Endothelial cell of umbilical vein (primary cell): Measurements from ENCODE around the gene SLC12A7.
"Not testable (repeated sequence)": the region's sequence is repeated elsewhere in the genome, so short reads cannot be mapped to it uniquely, and the experiment has no call there.

Experiments
- FOS ChIP-seq: IDR thresholded peaks from 2 replicates; pipeline ENCODE4 v1.6.1; 2011; ENCODE audit warnings: mild to moderate bottlenecking, low read length, moderate library complexity, borderline replicate concordance; ENCODE audit not compliant: insufficient read depth
- TF ChIP-seq, protein P1 (sequence below), 2 donors: IDR thresholded peaks; 1 replicate in 1 of 2; 2 replicates in 1 of 2; pipeline ENCODE4 v1.5.1; 2011; ENCODE audit warnings: low read length in 2 of 2, mild to moderate bottlenecking in 2 of 2, moderate library complexity in 2 of 2, control low read depth in 1 of 2, inconsistent platforms in 1 of 2, low read depth in 1 of 2; ENCODE audit not compliant: insufficient read depth in 1 of 2; ENCODE audit errors: extremely low read depth in 1 of 2

DNA sequence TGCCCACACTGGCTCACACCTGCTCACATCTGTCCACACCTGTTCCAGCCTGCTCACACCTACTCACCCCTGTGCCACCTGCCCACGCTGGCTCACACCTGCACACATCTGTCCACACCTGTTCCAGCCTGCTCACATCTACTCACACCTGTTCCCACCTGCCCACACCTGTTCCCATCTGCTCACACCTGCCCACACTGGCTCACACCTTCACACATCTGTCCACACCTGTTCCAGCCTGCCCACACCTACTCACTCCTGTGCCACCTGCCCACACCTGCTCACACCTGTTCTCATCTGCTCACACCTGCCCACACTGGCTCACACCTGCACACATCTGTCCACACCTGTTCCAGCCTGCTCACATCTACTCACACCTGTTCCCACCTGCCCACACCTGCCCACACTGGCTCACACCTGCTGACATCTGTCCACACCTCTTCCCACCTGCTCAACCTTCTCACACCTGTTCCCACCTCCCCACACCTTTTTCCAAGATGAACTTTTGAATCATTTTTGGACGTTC is 45.7 kb upstream of the SLC12A7 start:
- not testable (repeated sequence) for TF ChIP-seq FOS
- TF ChIP-seq, protein P1, sequence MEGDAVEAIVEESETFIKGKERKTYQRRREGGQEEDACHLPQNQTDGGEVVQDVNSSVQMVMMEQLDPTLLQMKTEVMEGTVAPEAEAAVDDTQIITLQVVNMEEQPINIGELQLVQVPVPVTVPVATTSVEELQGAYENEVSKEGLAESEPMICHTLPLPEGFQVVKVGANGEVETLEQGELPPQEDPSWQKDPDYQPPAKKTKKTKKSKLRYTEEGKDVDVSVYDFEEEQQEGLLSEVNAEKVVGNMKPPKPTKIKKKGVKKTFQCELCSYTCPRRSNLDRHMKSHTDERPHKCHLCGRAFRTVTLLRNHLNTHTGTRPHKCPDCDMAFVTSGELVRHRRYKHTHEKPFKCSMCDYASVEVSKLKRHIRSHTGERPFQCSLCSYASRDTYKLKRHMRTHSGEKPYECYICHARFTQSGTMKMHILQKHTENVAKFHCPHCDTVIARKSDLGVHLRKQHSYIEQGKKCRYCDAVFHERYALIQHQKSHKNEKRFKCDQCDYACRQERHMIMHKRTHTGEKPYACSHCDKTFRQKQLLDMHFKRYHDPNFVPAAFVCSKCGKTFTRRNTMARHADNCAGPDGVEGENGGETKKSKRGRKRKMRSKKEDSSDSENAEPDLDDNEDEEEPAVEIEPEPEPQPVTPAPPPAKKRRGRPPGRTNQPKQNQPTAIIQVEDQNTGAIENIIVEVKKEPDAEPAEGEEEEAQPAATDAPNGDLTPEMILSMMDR (IDR thresholded peaks at IDR 0.05; ENCODE audit: extremely low read depth in 1 of 2, insufficient read depth in 1 of 2, low read depth in 1 of 2, low read length in 2 of 2), result not testable (repeated sequence)
